Raji (cell line): ENCODE measurements around the gene GTPBP6.

Experiments
- POLR2A ChIP-seq: IDR thresholded peaks from 2 replicates; pipeline ENCODE4 v1.6.1; 2011; ENCODE audit warnings: low read depth, low read length, control low read depth; ENCODE audit not compliant: insufficient read depth

Gene GTPBP6

GRCh38 chrX:344371-344901 lies 25.8 kb upstream of the GTPBP6 start:
- TF ChIP-seq POLR2A, result no peak

- no peak for TF ChIP-seq POLR2A
Observed at GRCh38 chrX:341541-342101, 23.0 kb upstream of the GTPBP6 start.

DNA sequence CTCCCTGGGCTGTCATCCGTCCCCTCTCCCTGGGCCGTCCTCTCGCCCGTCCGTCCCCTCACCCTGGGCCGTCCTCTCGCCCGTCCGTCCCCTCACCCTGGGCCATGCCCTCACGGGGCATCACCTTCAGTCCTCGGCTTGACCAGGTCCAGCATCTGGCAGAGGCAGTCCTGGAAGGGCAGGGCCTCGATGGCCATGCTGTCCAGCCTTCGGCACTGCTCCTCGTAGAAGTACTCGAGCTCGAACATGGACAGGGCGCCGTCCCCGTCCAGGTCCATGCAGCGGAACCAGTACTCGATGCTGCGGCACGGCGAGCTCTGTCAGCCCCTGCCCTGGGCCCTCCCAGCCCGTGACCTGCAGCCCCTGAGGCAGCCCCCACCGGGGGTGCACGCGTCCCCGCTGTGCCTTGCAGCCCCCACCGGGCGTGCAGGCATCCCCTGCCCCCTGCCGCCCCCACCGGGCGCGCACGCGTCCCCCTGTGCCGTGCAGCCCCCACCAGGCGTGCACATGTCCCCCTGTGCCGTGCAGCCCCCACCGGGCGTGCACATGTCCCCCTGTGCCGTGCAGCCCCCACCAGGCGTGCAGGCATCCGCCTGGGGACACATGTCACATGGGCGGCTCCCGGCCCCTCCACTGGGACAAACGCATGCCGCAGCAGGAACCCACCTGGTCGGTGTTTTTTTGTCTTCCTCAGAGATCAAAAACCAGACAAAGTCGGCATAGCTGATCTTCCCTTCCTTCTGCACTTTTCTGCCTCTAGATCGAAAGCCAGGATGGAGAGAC lies 22.2 kb upstream of the GTPBP6 start:
- no peak for TF ChIP-seq POLR2A

DNA sequence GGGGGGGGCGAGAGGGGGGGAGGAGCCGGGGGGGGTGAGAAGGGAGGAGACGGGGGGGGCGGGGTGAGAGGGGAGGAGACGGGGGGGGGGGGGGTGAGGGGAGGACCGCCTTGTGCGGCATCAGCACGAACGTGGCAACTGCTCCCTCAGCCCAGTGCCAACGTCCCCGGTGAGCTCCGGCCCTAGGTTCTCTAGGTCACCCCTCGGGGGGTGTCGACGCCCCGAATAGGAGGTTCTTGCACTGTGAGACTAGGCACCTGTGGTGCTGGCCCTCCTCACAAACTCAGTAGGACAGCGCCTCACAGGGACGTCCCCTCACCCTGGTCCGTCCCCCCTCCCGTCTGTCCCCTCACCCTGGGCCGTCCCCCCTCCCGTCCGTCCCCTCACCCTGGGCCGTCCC lies 21.5 kb upstream of the GTPBP6 start:
- no peak for TF ChIP-seq POLR2A

DNA sequence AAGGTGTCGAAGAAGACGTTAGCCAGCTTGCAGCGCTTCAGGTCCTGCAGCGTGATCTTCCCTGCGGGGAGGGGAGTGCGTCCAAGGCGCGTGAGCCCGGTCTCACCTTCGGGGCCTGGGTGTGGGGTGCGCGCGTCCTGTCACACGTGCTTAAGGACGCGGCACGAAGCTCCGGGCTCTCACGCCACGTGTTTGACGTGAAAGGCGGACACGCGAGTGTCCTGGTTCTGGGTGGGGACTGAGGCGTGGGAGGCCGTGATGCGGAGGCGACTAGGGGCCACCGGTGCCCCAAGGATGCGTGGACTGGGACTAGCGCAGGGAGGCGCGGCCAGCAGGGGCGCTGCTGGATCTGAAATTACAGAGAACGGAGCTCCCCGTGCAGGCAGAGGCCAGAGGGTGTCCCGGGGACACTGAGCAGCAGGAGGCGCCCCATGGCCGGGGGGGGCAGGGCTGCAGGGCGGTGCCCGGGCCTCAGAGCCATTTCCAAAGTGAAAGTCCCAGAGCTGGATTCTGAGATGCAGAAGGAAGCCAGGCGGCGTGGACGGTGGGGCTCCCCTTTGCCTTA lies 20.3 kb upstream of the GTPBP6 start:
- TF ChIP-seq POLR2A, result no peak

DNA sequence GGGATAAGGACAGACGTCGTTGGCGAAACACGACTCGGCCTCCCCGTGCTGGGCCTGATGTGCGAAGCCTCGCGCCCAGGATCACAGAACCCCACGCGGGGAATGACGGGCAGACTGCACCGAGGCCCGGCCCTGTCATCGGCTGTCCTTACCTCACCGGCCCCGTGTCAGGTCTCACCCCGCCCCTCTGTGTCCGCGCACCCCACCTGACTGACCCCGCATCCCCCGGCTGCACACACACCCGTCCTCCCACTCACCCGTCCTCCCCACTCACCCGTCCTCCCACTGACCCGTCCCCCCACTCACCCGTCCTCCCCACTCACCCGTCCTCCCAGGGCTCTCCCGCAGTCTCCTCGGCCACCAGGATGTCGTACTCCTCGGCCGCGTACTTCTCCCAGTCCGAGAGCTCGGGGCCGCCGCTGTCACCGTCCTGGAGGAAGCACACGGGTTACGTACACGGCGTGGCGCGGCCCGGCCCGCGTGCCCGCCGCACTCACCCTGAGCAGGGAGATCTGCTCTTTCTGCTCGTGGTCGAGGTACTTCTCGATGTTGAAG lies 19.8 kb upstream of the GTPBP6 start:
- TF ChIP-seq POLR2A, result no peak

DNA sequence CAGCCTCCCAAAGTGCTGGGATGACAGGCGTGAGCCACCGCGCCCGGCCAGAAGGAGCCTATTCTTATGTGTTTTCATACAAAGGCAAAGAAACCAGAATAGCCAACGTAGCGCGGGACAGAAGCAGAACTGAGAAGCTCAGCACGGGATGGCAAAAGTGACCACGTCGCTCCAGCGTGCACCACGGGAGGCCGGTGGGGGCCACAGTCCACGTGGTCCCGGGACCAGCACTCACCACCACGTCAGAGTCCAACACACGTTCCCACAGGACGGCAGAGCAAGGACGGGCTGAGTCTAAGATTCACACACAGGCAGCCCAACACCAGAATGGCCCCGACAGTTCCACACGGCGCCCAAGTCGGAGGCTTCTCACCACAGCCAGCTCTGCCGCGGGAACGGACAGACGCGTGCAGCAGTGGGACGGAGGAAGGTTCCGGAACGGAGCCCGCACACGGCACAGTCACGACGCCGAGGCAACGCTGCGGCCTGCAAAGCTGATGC lies 18.8 kb upstream of the GTPBP6 start:
- no peak for TF ChIP-seq POLR2A

DNA sequence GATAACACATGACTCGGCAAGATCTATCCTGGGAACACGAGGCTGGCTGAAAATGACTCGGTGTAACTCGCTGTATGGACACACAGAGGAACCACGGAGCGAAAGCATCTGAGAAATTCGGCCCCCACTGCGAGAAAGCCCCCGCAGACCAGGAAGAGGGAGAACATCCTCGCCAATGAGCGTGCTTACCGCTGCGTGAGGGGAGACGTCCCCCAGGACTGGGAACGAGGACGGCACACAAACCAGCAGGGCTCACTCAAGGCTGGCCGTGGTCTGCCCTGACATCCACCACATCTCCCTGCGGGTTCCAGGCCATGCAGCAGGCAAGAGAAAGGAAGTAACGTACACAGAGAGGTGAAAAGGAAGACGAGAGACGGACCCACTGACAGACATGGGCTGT lies 17.6 kb upstream of the GTPBP6 start:
- no peak for TF ChIP-seq POLR2A

- TF ChIP-seq POLR2A, result no peak
Observed at GRCh38 chrX:335758-336155, 17.2 kb upstream of the GTPBP6 start.

GRCh38 chrX:334971-335757 lies 16.6 kb upstream of the GTPBP6 start:
- TF ChIP-seq POLR2A, result no peak

DNA sequence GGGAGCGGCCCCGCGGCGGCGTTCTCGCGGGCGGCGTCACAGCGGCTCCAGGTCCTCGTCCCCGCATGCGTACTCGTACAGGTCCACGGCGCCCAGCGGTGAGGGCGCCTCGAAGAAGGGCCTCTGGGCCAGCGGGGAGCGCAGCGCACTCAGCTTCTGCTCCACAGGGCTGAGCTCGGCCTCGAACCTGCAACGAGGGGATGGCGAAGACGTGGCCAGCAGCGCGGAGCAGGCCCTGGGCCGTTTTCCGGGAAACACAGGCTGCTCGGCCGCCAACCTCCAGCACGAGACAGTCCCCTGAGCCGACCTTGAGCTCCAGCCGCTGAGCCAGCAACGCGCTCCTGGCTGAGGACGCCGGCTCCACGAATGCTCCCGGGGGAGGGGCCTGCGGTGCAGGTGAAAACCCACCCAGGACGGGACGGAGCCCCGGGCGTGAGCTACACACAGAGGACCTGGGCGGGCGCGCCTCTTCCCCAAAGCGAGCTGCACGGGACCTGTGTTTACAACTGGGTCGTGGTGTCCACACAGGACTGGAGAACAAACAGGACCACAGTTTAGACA lies 15.8 kb upstream of the GTPBP6 start:
- no peak for TF ChIP-seq POLR2A

GRCh38 chrX:333611-334311 lies 15.2 kb upstream of the GTPBP6 start:
- no peak for TF ChIP-seq POLR2A

- no peak for TF ChIP-seq POLR2A
Observed at GRCh38 chrX:332916-333610, 14.5 kb upstream of the GTPBP6 start.

- TF ChIP-seq POLR2A, result no peak
Observed at GRCh38 chrX:332496-332860, 13.9 kb upstream of the GTPBP6 start.
